OCI-LY3 (cell line): Measurements from ENCODE around the gene OSBPL2.

ENCODE experiments used
- H2AFZ ChIP-seq: fragments of 200-600, 300-600 bp; shearing (Covaris generic); 2 replicates; pipeline ENCODE4 v1.6.0; 2014; ENCODE audit warnings: antibody characterized with exemption, low read depth, low read length
- H3K27ac ChIP-seq: fragments of 200-600, 300-600 bp; sonication (generic); 2 replicates; pipeline ENCODE4 v1.5.1; 2014; ENCODE audit warnings: mild to moderate bottlenecking, low read length, moderate library complexity, mixed read lengths
- H3K27me3 ChIP-seq: fragments of 200-600, 300-600 bp; sonication (generic); 2 replicates; pipeline ENCODE4 v1.6.1; 2014; ENCODE audit warnings: low read depth, low read length, mixed read lengths
- H3K36me3 ChIP-seq: fragments of 200-600, 300-600 bp; sonication (generic); replicated peaks from 2 replicates; pipeline ENCODE3; 2014; ENCODE audit warnings: low read depth, low read length, mixed read lengths
- H3K4me1 ChIP-seq: fragments of 300-600, 200-600 bp; sonication (generic); 2 replicates; pipeline ENCODE4 v1.6.1; 2014; ENCODE audit warnings: low read length, mixed read lengths
- H3K4me2 ChIP-seq: fragments of 200-600, 300-600 bp; sonication (generic); 2 replicates; pipeline ENCODE4 v1.6.1; 2014; ENCODE audit warnings: low read length, mixed read lengths
- H3K4me3 ChIP-seq: fragments of 300-600, 200-600 bp; sonication (generic); 2 replicates; pipeline ENCODE4 v1.5.1; 2014; ENCODE audit warnings: antibody characterized with exemption, mild to moderate bottlenecking, low read length, moderate library complexity
- H3K79me2 ChIP-seq: fragments of 300-600, 200-600 bp; shearing (Covaris generic); 2 replicates; pipeline ENCODE4 v1.6.1; 2014; ENCODE audit warnings: mild to moderate bottlenecking, low read length, mixed read lengths
- H3K9ac ChIP-seq: fragments of 300-600, 200-600 bp; shearing (Covaris generic); 2 replicates; pipeline ENCODE4 v1.6.0; 2014; ENCODE audit warnings: mild to moderate bottlenecking, low read length, moderate library complexity
- H3K9me3 ChIP-seq: fragments of 200-600, 300-600 bp; shearing (Covaris generic); 2 replicates; pipeline ENCODE4 v1.6.1; 2014; ENCODE audit warnings: low read length, mixed read lengths; ENCODE audit not compliant: insufficient read depth
- H4K20me1 ChIP-seq: fragments of 200-600, 300-600 bp; sonication (generic); 2 replicates; pipeline ENCODE4 v1.6.1; 2016; ENCODE audit warnings: low read length, mixed read lengths; ENCODE audit not compliant: insufficient read depth
- CTCF ChIP-seq: fragments of 200-600, 300-600 bp; sonication (generic); IDR thresholded peaks from 2 replicates; pipeline ENCODE4 v1.5.1; 2014; ENCODE audit warnings: antibody characterized with exemption, low read length, low read depth
- EZH2phosphoT487 ChIP-seq: fragments of 200-600 bp; shearing (Covaris generic); IDR thresholded peaks from 2 replicates; pipeline ENCODE4 v1.6.1; 2018; ENCODE audit warnings: antibody characterized with exemption, mixed run types, low read depth

OSBPL2 gene

GRCh38 chr20:62326559-62326958 is 88.2 kb downstream of the OSBPL2 start:
- Histone ChIP-seq H3K36me3 (no peaks in the 10 kb centered on the region), H3K9ac (no peak overlapping the region), H2AFZ (no peak overlapping the region), H3K4me1 (no peaks in the 10 kb centered on the region), H4K20me1 (no peaks in the 10 kb centered on the region), H3K4me3 (no peak overlapping the region), H3K27me3 (no peaks in the 10 kb centered on the region), H3K9me3 (no peaks in the 10 kb centered on the region), H3K79me2 (no peaks in the 10 kb centered on the region), H3K27ac (no peak overlapping the region), H3K4me2 (no peak overlapping the region)
- TF ChIP-seq CTCF (no peak), EZH2phosphoT487 (no peak)

DNA sequence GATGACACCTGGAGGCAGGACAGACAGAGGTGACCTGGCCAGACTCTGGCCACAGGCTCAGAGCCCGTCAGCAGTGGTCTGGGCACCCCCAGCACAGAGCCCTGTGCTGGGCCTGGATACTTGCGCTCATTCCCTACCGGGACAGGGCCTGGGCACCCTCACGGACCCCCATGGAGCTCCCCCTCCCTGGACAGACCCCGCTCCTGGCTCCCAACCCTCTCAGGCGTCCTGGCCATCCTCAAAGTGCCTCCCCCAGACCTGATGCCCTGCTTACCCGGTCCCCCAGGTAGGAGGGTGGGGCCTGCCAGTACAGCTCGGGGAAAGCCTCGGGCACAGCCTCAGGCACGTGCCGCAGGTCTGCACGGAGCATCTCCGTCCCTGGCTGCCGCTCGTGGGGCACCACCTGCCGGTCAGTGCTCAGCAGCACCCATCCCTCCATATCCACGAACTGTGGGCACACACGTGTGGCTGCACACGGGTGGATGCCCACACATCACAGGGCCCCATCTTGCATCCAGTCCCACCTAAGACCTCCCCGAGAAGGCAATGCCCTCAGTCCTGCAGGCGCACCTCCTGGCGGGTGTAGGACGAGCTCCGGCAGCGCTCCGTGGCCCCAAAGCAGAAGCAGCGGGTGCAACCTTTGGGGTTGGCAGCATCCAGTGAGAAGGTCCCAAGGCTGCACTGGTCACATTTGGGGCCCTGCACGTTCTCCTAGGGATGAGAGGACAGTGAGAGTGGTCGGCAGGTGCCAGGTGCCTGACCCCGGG is 88.8 kb downstream of the OSBPL2 start:
- no peaks in the 10 kb centered on the region for H3K4me1 ChIP-seq
- H2AFZ ChIP-seq: no peak overlapping the region
- no peak overlapping the region for H3K4me3 ChIP-seq
- TF ChIP-seq CTCF (no peak), EZH2phosphoT487 (no peak)
- no peaks in the 10 kb centered on the region for H3K27me3 ChIP-seq
- no peaks in the 10 kb centered on the region for H3K9me3 ChIP-seq
- no peak overlapping the region for H3K27ac ChIP-seq
- no peak overlapping the region for H3K4me2 ChIP-seq
- H4K20me1 ChIP-seq: no peaks in the 10 kb centered on the region
- H3K36me3 ChIP-seq: no peaks in the 10 kb centered on the region
- H3K79me2 ChIP-seq: no peaks in the 10 kb centered on the region
- H3K9ac ChIP-seq: no peak overlapping the region

GRCh38 chr20:62327726-62328495 is 89.6 kb downstream of the OSBPL2 start:
- H3K79me2 ChIP-seq: no peaks in the 10 kb centered on the region
- TF ChIP-seq EZH2phosphoT487: no peak
- no peak for TF ChIP-seq CTCF
- no peak overlapping the region for H3K4me2 ChIP-seq
- no peaks in the 10 kb centered on the region for H3K4me1 ChIP-seq
- H3K36me3 ChIP-seq: no peaks in the 10 kb centered on the region
- H2AFZ ChIP-seq: no peak overlapping the region
- no peak overlapping the region for H3K9ac ChIP-seq
- H3K9me3 ChIP-seq: no peaks in the 10 kb centered on the region
- no peaks in the 10 kb centered on the region for H3K27me3 ChIP-seq
- H3K27ac ChIP-seq: no peak overlapping the region
- no peak overlapping the region for H3K4me3 ChIP-seq
- no peaks in the 10 kb centered on the region for H4K20me1 ChIP-seq

- Histone ChIP-seq H3K9ac (no peak overlapping the region), H4K20me1 (no peaks in the 10 kb centered on the region), H3K4me2 (no peak overlapping the region), H3K79me2 (no peaks in the 10 kb centered on the region), H3K36me3 (no peaks in the 10 kb centered on the region), H3K9me3 (no peaks in the 10 kb centered on the region), H3K4me3 (no peak overlapping the region), H3K27me3 (no peaks in the 10 kb centered on the region), H3K27ac (no peak overlapping the region), H2AFZ (no peak overlapping the region), H3K4me1 (no peaks in the 10 kb centered on the region)
- TF ChIP-seq CTCF (no peak), EZH2phosphoT487 (no peak)
Observed at GRCh38 chr20:62328684-62329388, 90.5 kb downstream of the OSBPL2 start.
